A549 treated with Hydrocortisone at 1 μM for 4 hours (cell line): Measurements from ENCODE around the gene GAL3ST2. TPM values are rescaled to one million over a fixed set of nuclear protein-coding genes. Genes with fewer than 3 reads are reported as not detected.

Experiments
- total RNA-seq: library from RNA; stranded (reverse); fragments of 200-300 nt; extraction: Qiagen RNA extraction; gene quantifications from 5 replicates; pipeline ENCODE4 v1.2.3, GENCODE V29; 2022

The GAL3ST2 gene
- total RNA-seq: 0.18 to 0.25 TPM (median 0.23 TPM) in 5 replicates

GRCh38 chr2:241776336-241777169 lies at the start of gene GAL3ST2:
Gene GAL3ST2 (plus strand): TSS chr2:241776822. CDS start chr2:241776956, 134 bp downstream.

GRCh38 chr2:241734467-241735208 lies 42.0 kb upstream of the GAL3ST2 start, which contains the start of gene D2HGDH:
Gene D2HGDH (plus strand): TSS chr2:241734630. CDS start chr2:241735225, 595 bp downstream.

DNA sequence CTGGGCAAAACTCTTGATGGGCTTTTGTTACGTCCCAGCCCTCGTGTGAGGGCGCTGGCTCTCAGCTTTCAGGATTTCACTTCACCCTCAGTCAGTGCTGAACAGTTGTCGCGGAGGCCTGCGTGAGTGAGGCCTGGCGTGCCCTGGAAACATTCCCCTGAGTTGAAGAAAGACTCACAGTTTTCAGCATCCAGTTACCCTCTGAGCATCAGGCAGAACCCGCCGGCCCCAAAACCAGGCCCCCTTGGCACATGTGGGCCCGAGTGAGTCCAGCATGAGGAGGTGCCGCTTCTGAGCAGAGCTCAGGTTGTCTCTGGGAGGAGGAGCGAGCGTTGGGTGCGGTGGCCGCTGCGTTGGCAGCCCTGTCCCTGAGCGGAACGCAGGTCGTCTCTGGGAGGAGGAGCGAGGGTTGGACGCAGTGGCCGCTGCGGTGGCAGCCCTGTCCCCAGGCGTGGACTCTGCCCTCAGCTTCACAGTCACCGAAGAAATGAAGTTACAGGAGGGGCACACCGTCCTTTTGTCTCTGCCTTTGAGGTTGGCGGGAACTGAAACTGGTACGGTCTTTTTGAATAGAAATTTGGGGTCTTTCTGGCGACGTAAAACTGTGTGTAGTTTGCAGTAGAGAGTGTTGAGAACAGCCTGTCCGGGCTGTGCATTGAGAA lies 32.2 kb downstream of the GAL3ST2 start, which contains the start of gene NEU4:
Gene NEU4 (plus strand): TSS at position 473 of the 662 bp plus-strand sequence. CDS start 5,292 bp downstream, outside the sequence.

Other genes with a start within 250 kb of the GAL3ST2 start
- 27.7 to 38.3 TPM (median 35.8 TPM) in 5 replicates for gene BOK, start 218.1 kb upstream of the GAL3ST2 start, total RNA-seq
- gene THAP4, start 139.7 kb upstream of the GAL3ST2 start, total RNA-seq: 59.8 to 77.0 TPM (median 75.0 TPM) in 5 replicates
- 47.1 to 74.0 TPM (median 50.0 TPM) in 5 replicates for gene ATG4B, start 139.1 kb upstream of the GAL3ST2 start, total RNA-seq
- gene DTYMK, start 90.0 kb upstream of the GAL3ST2 start, total RNA-seq: 110 to 151 TPM (median 135 TPM) in 5 replicates
- gene ING5, start 74.8 kb upstream of the GAL3ST2 start, total RNA-seq: 20.1 to 25.9 TPM (median 21.4 TPM) in 5 replicates
- 7.8 to 10.1 TPM (median 9.5 TPM) in 5 replicates for gene D2HGDH, start 42.2 kb upstream of the GAL3ST2 start, total RNA-seq
- 0.07 to 0.45 TPM (median 0.27 TPM) in 5 replicates for gene NEU4, start 32.4 kb downstream of the GAL3ST2 start, total RNA-seq
- gene PDCD1, start 82.1 kb downstream of the GAL3ST2 start, total RNA-seq: 0.12 TPM in 1 of 5 replicates, not detected in the others
- not detected in 5 replicates for gene RTP5, start 92.9 kb downstream of the GAL3ST2 start, total RNA-seq